T-cell (primary cell): ENCODE measurements around the gene ACP3. TPM values are rescaled to one million over a fixed set of nuclear protein-coding genes. Genes with fewer than 3 reads are reported as not detected.
A peak's percentile ranks its signal among the peaks of the same experiment; 100 is the strongest.
"Not testable (repeated sequence)": the region's sequence is repeated elsewhere in the genome, so short reads cannot be mapped to it uniquely, and the experiment has no call there.

Experiments used
- ATAC-seq, 4 experiments: fragments of 200-7000 bp in 3 of 4; fragments of 150-1000 bp in 1 of 4; cut with Tn5 transposase; replicated peaks in 1 of 4; 1 replicate in 3 of 4; 2 replicates in 1 of 4; pipeline ENCODE4 v1.10.0; 2021; ENCODE audit warnings: moderate library complexity in 3 of 4, mild to moderate bottlenecking in 2 of 4, moderate number of reproducible peaks in 1 of 4
- CTCF ChIA-PET, 2 donors: fragments of 300-600 bp; sonication (Branson Sonifier 250); formaldehyde crosslinking; loops; one replicate each; lab custom pipeline; 2022; ENCODE audit warnings: antibody characterized with exemption in 2 of 2; lab: Charles Lee
- POLR2A ChIA-PET, 2 donors: fragments of 300-600 bp; sonication (Branson Sonifier 250); formaldehyde crosslinking; loops; one replicate each; lab custom pipeline; 2022; ENCODE audit warnings: antibody characterized with exemption in 2 of 2; lab: Charles Lee
- DNase-seq, 35 experiments: peaks; one replicate each; pipeline versions ENCODE4 v3.0.0 to v3.0.0-alpha.2; 2013 to 2023
- H3K27ac ChIP-seq: one replicate; pipeline ENCODE4 v1.5.1; 2013; ENCODE audit warnings: low read length
- H3K27me3 ChIP-seq, 2 experiments: replicated peaks in 1 of 2; 1 replicate in 1 of 2; 2 replicates in 1 of 2; pipeline versions ENCODE4 v1.6.1 to v1.7.0; 2013; ENCODE audit warnings: low read length in 1 of 2, mixed read lengths in 1 of 2; ENCODE audit not compliant: control insufficient read depth in 2 of 2, insufficient read depth in 2 of 2; ENCODE audit errors: extremely low read depth in 1 of 2
- H3K36me3 ChIP-seq, 2 donors: 1 replicate in 1 of 2; 2 replicates in 1 of 2; pipeline versions ENCODE4 v1.6.1 to v1.7.0; 2013; ENCODE audit warnings: low read length in 1 of 2; ENCODE audit not compliant: control insufficient read depth in 2 of 2, insufficient read depth in 1 of 2; ENCODE audit errors: extremely low read depth in 1 of 2
- H3K4me1 ChIP-seq, 2 experiments: 1 replicate in 1 of 2; 2 replicates in 1 of 2; pipeline versions ENCODE4 v1.6.1 to v1.7.0; 2013; ENCODE audit warnings: low read length in 2 of 2, mixed read lengths in 1 of 2; ENCODE audit not compliant: insufficient read depth in 2 of 2, control insufficient read depth in 1 of 2; ENCODE audit errors: extremely low read depth in 1 of 2
- H3K4me3 ChIP-seq, 2 donors: 1 replicate in 1 of 2; 2 replicates in 1 of 2; pipeline versions ENCODE4 v1.5.1 to v1.7.0; 2013; ENCODE audit warnings: mild to moderate bottlenecking in 2 of 2, low read length in 1 of 2, moderate library complexity in 1 of 2; ENCODE audit not compliant: control insufficient read depth in 1 of 2; ENCODE audit errors: extremely low read depth in 1 of 2
- H3K9me3 ChIP-seq: 2 replicates; pipeline ENCODE4 v1.7.0; 2013
- H3K27ac Mint-ChIP-seq, 2 donors: one replicate each; pipeline ENCODE4 v1.8.0; 2020 to 2021; ENCODE audit warnings: mild to moderate bottlenecking in 2 of 2, mixed read lengths in 2 of 2
- H3K27me3 Mint-ChIP-seq, 2 donors: one replicate each; pipeline ENCODE4 v1.8.0; 2021 to 2022; ENCODE audit warnings: mixed read lengths in 2 of 2
- H3K36me3 Mint-ChIP-seq: one replicate; pipeline ENCODE4 v1.8.0; 2021; ENCODE audit warnings: mixed read lengths
- H3K4me1 Mint-ChIP-seq, 3 donors: one replicate each; pipeline ENCODE4 v1.8.0; 2020 to 2022; ENCODE audit warnings: mixed read lengths in 3 of 3, mild to moderate bottlenecking in 1 of 3
- H3K4me3 Mint-ChIP-seq, 3 donors: one replicate each; pipeline ENCODE4 v1.8.0; 2020 to 2022; ENCODE audit warnings: mild to moderate bottlenecking in 3 of 3, mixed read lengths in 3 of 3, moderate library complexity in 3 of 3
- H3K9me3 Mint-ChIP-seq, 3 donors: one replicate each; pipeline ENCODE4 v1.8.0; 2020 to 2022; ENCODE audit warnings: mixed read lengths in 3 of 3
- WGBS: methylation state at CpG from one replicate; pipeline ENCODE4 v1.1.5; 2013; ENCODE audit warnings: missing lambda C conversion rate; ENCODE audit not compliant: insufficient coverage; 5-methylcytosine and 5-hydroxymethylcytosine counted together
- total RNA-seq, 35 experiments: library from RNA in 6 of 35; stranded (reverse) in 6 of 35; fragments of 120-200 nt in 1 of 35; gene quantifications; one replicate each; pipeline versions ENCODE4 v1.2.1 to v1.2.4 and lab custom pipeline; 2013 to 2026

Gene ACP3
- total RNA-seq, 5 donors from 2014 or later (not counting 1 experiment from before 2014, with no cell fraction given): not detected

GRCh38 chr3:132362329-132362728, 45.1 kb downstream of the ACP3 start:
- Mint-ChIP-seq H3K27ac (no peak overlapping the region), H3K4me1 (no peaks in the 10 kb centered on the region), H3K36me3 (no peaks in the 10 kb centered on the region), H3K27me3 (peaks cover 12% of the 10 kb centered on the region in 2 donors), H3K4me3 (no peak overlapping the region), H3K9me3 (no peaks in the 10 kb centered on the region)
- ChIA-PET CTCF (interaction anchor here in 1 of 2 donors (1.4 kb wide), 1 partner anchor 11 kb away, joined by 5 read pairs; no protein-coding TSS in a partner anchor), POLR2A (no interaction called here)
- Histone ChIP-seq H3K4me1 (no peaks in the 10 kb centered on the region), H3K27me3 (peaks cover 0 to 3% of the 10 kb centered on the region in 2 experiments), H3K4me3 (no peak overlapping the region), H3K36me3 (no peaks in the 10 kb centered on the region), H3K9me3 (no peaks in the 10 kb centered on the region), H3K27ac (no peak overlapping the region)
- DNase-seq: no peak
- no peak for ATAC-seq
- 89% methylated on average over 1 of the region's 2 CpGs for WGBS

GRCh38 chr3:132368515-132368914, 51.3 kb downstream of the ACP3 start:
- POLR2A ChIA-PET: interaction anchor here (0.6 kb wide), 2 partner anchors 59 to 1281 kb away, joined by 3 to 6 read pairs; no protein-coding TSS in a partner anchor
- H3K27ac Mint-ChIP-seq: no peak overlapping the region
- H3K27me3 Mint-ChIP-seq: peaks cover 3% of the 10 kb centered on the region in 2 donors
- Histone ChIP-seq H3K9me3 (no peaks in the 10 kb centered on the region), H3K36me3 (no peaks in the 10 kb centered on the region), H3K27me3 (peaks cover 0 to 3% of the 10 kb centered on the region in 2 experiments), H3K4me1 (no peaks in the 10 kb centered on the region), H3K4me3 (no peak overlapping the region), H3K27ac (no peak overlapping the region)
- H3K9me3 Mint-ChIP-seq: no peaks in the 10 kb centered on the region
- CTCF ChIA-PET: interaction anchor here in 1 of 2 donors (1.1 kb wide), 1 partner anchor 19 kb away, joined by 3 read pairs; no protein-coding TSS in a partner anchor
- no peak overlapping the region for H3K4me3 Mint-ChIP-seq
- WGBS: 60% methylated on average over 1 of the region's 2 CpGs
- H3K36me3 Mint-ChIP-seq: no peaks in the 10 kb centered on the region
- DNase-seq (no peak), ATAC-seq (no peak)
- no peaks in the 10 kb centered on the region for H3K4me1 Mint-ChIP-seq

- POLR2A ChIA-PET: interaction anchor here (0.6 kb wide), 2 partner anchors 58 to 1281 kb away, joined by 3 to 6 read pairs; no protein-coding TSS in a partner anchor
- no peak for ATAC-seq
Observed at GRCh38 chr3:132368962-132369361, 51.8 kb downstream of the ACP3 start.

GRCh38 chr3:132376945-132377354, 59.7 kb downstream of the ACP3 start:
- H3K36me3 Mint-ChIP-seq, H3K9me3 Mint-ChIP-seq, H3K4me1 Mint-ChIP-seq, DNase-seq, CTCF ChIA-PET, POLR2A ChIA-PET, ATAC-seq, H3K36me3 ChIP-seq, H3K4me1 ChIP-seq, H3K27ac ChIP-seq, H3K9me3 ChIP-seq, H3K27me3 ChIP-seq, H3K4me3 ChIP-seq: not testable (repeated sequence)
- peak overlapping the region in 2 of 3 donors; percentile 54 for H3K4me3 Mint-ChIP-seq
- H3K27ac Mint-ChIP-seq: peak overlapping the region in 1 of 2 donors; percentile 28
- peaks cover 28 to 34% of the 10 kb centered on the region in 2 donors for H3K27me3 Mint-ChIP-seq
- 92% methylated on average over 15 of the region's 25 CpGs for WGBS

More at GRCh38 chr3:132368962-132369361, 51.8 kb downstream of the ACP3 start:
- peaks cover 3% of the 10 kb centered on the region in 2 donors for H3K27me3 Mint-ChIP-seq
- H3K36me3 Mint-ChIP-seq: no peaks in the 10 kb centered on the region
- H3K4me3 ChIP-seq: no peak overlapping the region
- no peaks in the 10 kb centered on the region for H3K9me3 Mint-ChIP-seq
- H3K4me1 ChIP-seq: no peaks in the 10 kb centered on the region
- no peaks in the 10 kb centered on the region for H3K9me3 ChIP-seq
- H3K27ac ChIP-seq: no peak overlapping the region
- DNase-seq: no peak
- no peak overlapping the region for H3K4me3 Mint-ChIP-seq
- H3K27me3 ChIP-seq: peaks cover 0 to 3% of the 10 kb centered on the region in 2 experiments
- no peaks in the 10 kb centered on the region for H3K4me1 Mint-ChIP-seq
- CTCF ChIA-PET: interaction anchor here in 1 of 2 donors (1.1 kb wide), 1 partner anchor 20 kb away, joined by 3 read pairs; no protein-coding TSS in a partner anchor
- H3K36me3 ChIP-seq: no peaks in the 10 kb centered on the region
- no peak overlapping the region for H3K27ac Mint-ChIP-seq

- 43% methylated on average over 1 of the region's 2 CpGs for WGBS
- CTCF ChIA-PET: no interaction called here
- DNase-seq (no peak), ATAC-seq (no peak)
- H3K4me1 Mint-ChIP-seq: no peaks in the 10 kb centered on the region
- peaks cover 30 to 35% of the 10 kb centered on the region in 2 donors for H3K27me3 Mint-ChIP-seq
- H3K4me3 Mint-ChIP-seq: no peak overlapping the region
- no peaks in the 10 kb centered on the region for H3K9me3 ChIP-seq
- POLR2A ChIA-PET: interaction anchor here in 1 of 2 donors (0.5 kb wide), 1 partner anchor 9 kb away, joined by 5 read pairs; no protein-coding TSS in a partner anchor
- no peak overlapping the region for H3K4me3 ChIP-seq
- H3K27ac Mint-ChIP-seq: no peak overlapping the region
- H3K4me1 ChIP-seq: no peaks in the 10 kb centered on the region
- no peaks in the 10 kb centered on the region for H3K36me3 ChIP-seq
- H3K27me3 ChIP-seq: peaks cover 0 to 15% of the 10 kb centered on the region in 2 experiments
- H3K9me3 Mint-ChIP-seq: peaks cover 0 to 2% (median 0%) of the 10 kb centered on the region in 3 donors
- no peak overlapping the region for H3K27ac ChIP-seq
- no peaks in the 10 kb centered on the region for H3K36me3 Mint-ChIP-seq
Observed at GRCh38 chr3:132378048-132378762, 61.0 kb downstream of the ACP3 start.

- Mint-ChIP-seq H3K4me1 (no peaks in the 10 kb centered on the region), H3K4me3 (no peak overlapping the region), H3K9me3 (peaks cover 0 to 2% (median 0%) of the 10 kb centered on the region in 3 donors), H3K36me3 (no peaks in the 10 kb centered on the region), H3K27me3 (peaks cover 30 to 35% of the 10 kb centered on the region in 2 donors), H3K27ac (no peak overlapping the region)
- Histone ChIP-seq H3K9me3 (no peaks in the 10 kb centered on the region), H3K36me3 (no peaks in the 10 kb centered on the region), H3K4me3 (no peak overlapping the region), H3K27me3 (peaks cover 0 to 19% of the 10 kb centered on the region in 2 experiments), H3K27ac (no peak overlapping the region), H3K4me1 (no peaks in the 10 kb centered on the region)
- WGBS: no CpG with 5 or more reads among the region's 2 CpGs
- DNase-seq (no peak), ATAC-seq (no peak)
- CTCF ChIA-PET: interaction anchor here in 1 of 2 donors (0.6 kb wide), 1 partner anchor 13 kb away, joined by 3 read pairs; no protein-coding TSS in a partner anchor
- POLR2A ChIA-PET: no interaction called here
Observed at GRCh38 chr3:132378846-132379245, 61.6 kb downstream of the ACP3 start.
